ENCODE data around the gene ACTN3. TPM values are rescaled to one million over a fixed set of nuclear protein-coding genes. Genes with fewer than 3 reads are reported as not detected.

ACTN3 gene
- total and polyA plus RNA-seq, 2 of the 4 experiments (the other 2 are of a cell fraction) = under 0.01 to 0.05 TPM

DNA sequence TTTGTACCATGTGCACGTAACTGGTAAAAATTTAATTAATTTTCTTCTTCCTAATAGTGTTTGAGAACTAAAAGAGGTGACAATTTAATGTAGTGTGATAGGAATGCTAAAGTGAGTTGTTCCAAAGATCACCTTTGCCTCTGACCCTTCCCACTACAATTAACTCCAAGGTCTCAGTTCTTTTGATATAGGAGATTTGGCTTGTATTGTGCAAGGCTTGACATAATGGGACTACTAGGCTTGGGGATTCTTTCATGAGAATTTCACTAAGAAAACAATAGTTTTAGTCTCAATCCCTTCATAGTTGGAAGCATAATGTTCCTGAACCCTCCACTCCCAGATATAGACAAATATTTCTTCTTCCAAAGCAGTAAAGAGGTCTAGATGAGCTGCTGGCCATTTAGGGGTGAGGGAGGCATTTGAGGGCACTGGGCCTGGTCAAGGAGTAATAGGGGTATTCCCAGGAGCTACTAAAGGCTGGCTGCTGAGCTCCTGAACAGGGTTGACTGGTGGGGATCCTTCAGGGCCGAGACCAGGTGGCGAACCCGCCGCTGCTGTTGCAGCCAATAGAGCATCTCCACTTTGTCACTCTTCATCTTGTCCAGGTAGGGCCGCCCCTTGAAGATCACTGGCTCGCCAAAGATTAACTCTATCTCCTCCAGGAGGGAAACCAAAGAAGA lies 43.4 kb downstream of the ACTN3 start:
- Histone ChIP-seq H2AK5ac (ENCODE audit: low read depth, low read length) (no peak overlapping the region), H2AK9ac (replicated peaks; ENCODE audit: low read depth, low read length, poor library complexity) (no peak overlapping the region), H2AFZ (replicated peaks; ENCODE audit: low read length, poor library complexity) (no peak overlapping the region), H3K56ac (ENCODE audit: extremely low read depth, insufficient read depth, low read length) (no peak overlapping the region), H3K79me1 (ENCODE audit: low read depth in 1 of 2, low read length in 2 of 2) (peaks cover 14 to 19% of the 10 kb centered on the region in 2 experiments), H2BK120ac (ENCODE audit: low read depth, low read length) (no peak overlapping the region), H3K4me3 (ENCODE audit: insufficient read depth, low read depth, low read length) (no peak overlapping the region), H3K9ac (ENCODE audit: low read depth, low read length) (no peak overlapping the region), H3K27ac (ENCODE audit: insufficient read depth, low read length) (no peak overlapping the region), H3K14ac (replicated peaks; ENCODE audit: low read depth, low read length) (no peak overlapping the region), H3K27me3 (ENCODE audit: control insufficient read depth, insufficient read depth, low read length) (peaks cover 4% of the 10 kb centered on the region; the same call in 1 of the 2 replicates), H4K20me1 (ENCODE audit: insufficient read depth, low read length) (no peaks in the 10 kb centered on the region), H3K9me3 (ENCODE audit: control insufficient read depth, insufficient read depth, low read length) (no peaks in the 10 kb centered on the region), H3K9me1 (ENCODE audit: insufficient read depth, low read length) (peaks cover 12% of the 10 kb centered on the region), H4K5ac (ENCODE audit: low read depth, low read length) (no peak overlapping the region), H3K18ac (ENCODE audit: low read depth, low read length) (no peak overlapping the region), H4K91ac (ENCODE audit: insufficient read depth, low read depth, low read length) (no peak overlapping the region), H4K8ac (ENCODE audit: low read depth in 2 of 2, low read length in 2 of 2) (no peak overlapping the region), H3K23ac (ENCODE audit: low read depth, low read length) (no peak overlapping the region), H3K36me3 (ENCODE audit: control insufficient read depth, insufficient read depth, low read length) (no peaks in the 10 kb centered on the region), H2BK20ac (ENCODE audit: low read depth, low read length) (no peak overlapping the region), H2BK5ac (ENCODE audit: low read depth, low read length, poor library complexity, severe bottlenecking) (no peak overlapping the region), H3K4me2 (ENCODE audit: low read depth, low read length) (no peak overlapping the region), H3K4ac (ENCODE audit: low read depth, low read length) (no peak overlapping the region), H2BK15ac (ENCODE audit: low read depth, low read length) (no peak overlapping the region), H3K4me1 (ENCODE audit: control insufficient read depth, insufficient read depth, low read length) (peaks cover 5% of the 10 kb centered on the region; the same call in 1 of the 2 replicates)
- POLR2A ChIA-PET (ENCODE audit: unreplicated experiment) = no interaction called here
- dilution Hi-C loops (cut with HindIII; ENCODE audit: low sequenced_read_pairs, unreplicated experiment) (no loop called here), in situ Hi-C loops (cut with MboI; ENCODE audit: low sequenced_read_pairs) (no loop called here), intact Hi-C loops (cut with micrococcal nuclease) (no loop called here)
- no peak for ATAC-seq (ENCODE audit: low read depth)
- no peak for TF ChIP-seq CHD1 (IDR thresholded peaks at IDR 0.05; ENCODE audit: low read depth, low read length)
- TF ChIP-seq RCOR1 (IDR thresholded peaks at IDR 0.05; ENCODE audit: insufficient replicate concordance, low read length) = no peak
- no peak for TF ChIP-seq FOS (IDR thresholded peaks at IDR 0.05; ENCODE audit: low read depth, low read length)
- no peak for TF ChIP-seq RAD21 (IDR thresholded peaks at IDR 0.05; ENCODE audit: low read length)
- no peak for TF ChIP-seq NFE2L2 (IDR thresholded peaks at IDR 0.05; ENCODE audit: low read depth, low read length)
- no peak for TF ChIP-seq MXI1 (IDR thresholded peaks at IDR 0.05; ENCODE audit: borderline replicate concordance, low read depth, low read length)
- TF ChIP-seq RFX5 (IDR thresholded peaks at IDR 0.05; ENCODE audit: low read depth, low read length) = no peak
- no peak for TF ChIP-seq SMC3 (IDR thresholded peaks at IDR 0.05; ENCODE audit: low read depth, low read length)
- TF ChIP-seq, protein P1, sequence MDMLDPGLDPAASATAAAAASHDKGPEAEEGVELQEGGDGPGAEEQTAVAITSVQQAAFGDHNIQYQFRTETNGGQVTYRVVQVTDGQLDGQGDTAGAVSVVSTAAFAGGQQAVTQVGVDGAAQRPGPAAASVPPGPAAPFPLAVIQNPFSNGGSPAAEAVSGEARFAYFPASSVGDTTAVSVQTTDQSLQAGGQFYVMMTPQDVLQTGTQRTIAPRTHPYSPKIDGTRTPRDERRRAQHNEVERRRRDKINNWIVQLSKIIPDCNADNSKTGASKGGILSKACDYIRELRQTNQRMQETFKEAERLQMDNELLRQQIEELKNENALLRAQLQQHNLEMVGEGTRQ (IDR thresholded peaks at IDR 0.05; ENCODE audit: low read depth, low read length) = no peak
- TF ChIP-seq, protein P2, sequence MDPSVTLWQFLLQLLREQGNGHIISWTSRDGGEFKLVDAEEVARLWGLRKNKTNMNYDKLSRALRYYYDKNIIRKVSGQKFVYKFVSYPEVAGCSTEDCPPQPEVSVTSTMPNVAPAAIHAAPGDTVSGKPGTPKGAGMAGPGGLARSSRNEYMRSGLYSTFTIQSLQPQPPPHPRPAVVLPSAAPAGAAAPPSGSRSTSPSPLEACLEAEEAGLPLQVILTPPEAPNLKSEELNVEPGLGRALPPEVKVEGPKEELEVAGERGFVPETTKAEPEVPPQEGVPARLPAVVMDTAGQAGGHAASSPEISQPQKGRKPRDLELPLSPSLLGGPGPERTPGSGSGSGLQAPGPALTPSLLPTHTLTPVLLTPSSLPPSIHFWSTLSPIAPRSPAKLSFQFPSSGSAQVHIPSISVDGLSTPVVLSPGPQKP (IDR thresholded peaks at IDR 0.05; ENCODE audit: borderline replicate concordance, low read depth, low read length) = no peak
- TF ChIP-seq BHLHE40 (IDR thresholded peaks at IDR 0.05; ENCODE audit: low read depth, low read length) = no peak
- DNase-seq = no peak
- CTCF ChIA-PET = interaction anchor here (0.6 to 1.4 kb wide), 2 partner anchors 88 to 585 kb away, joined by 4 read pairs; no protein-coding TSS in a partner anchor
- BruUV-seq (replicated peaks) = no TSS peak
- WGBS, 2 experiments (ENCODE audit: extremely low coverage in 2 of 2, insufficient read length in 1 of 2) = 100% methylated on average over 1 of the region's 7 CpGs; no CpG with 5 or more reads in 1 of the 2 experiments

All from IMR-90 (cell line).